ENCODE measurements around the gene RNF225.
"Not testable (repeated sequence)": the region's sequence is repeated elsewhere in the genome, so short reads cannot be mapped to it uniquely, and the experiment has no call there.

RNF225 gene

GRCh38 chr19:58439576-58440554 lies 44.4 kb downstream of the RNF225 start, which contains the start of gene ZNF132:
TSS of gene ZNF132 (minus strand) at chr19:58440153. CDS start at chr19:58439821, 332 bp downstream.
- ATAC-seq, result peak; percentile 99
- TF ChIP-seq ZNF565 (CRISPR knock-in tag; conservative IDR thresholded peaks at IDR 0.05; ENCODE audit: low read depth) (no peak), ZFP30 (CRISPR knock-in tag; IDR thresholded peaks at IDR 0.05) (no peak), PATZ1 (CRISPR knock-in tag; IDR thresholded peaks at IDR 0.05; ENCODE audit: borderline replicate concordance) (no peak), ZC3H10 (CRISPR knock-in tag; IDR thresholded peaks at IDR 0.05) (no peak), TOX (CRISPR knock-in tag; IDR thresholded peaks at IDR 0.05; ENCODE audit: borderline replicate concordance) (no peak), BACH2 (CRISPR knock-in tag; IDR thresholded peaks at IDR 0.05; ENCODE audit: borderline replicate concordance) (no peak), ARNTL (CRISPR knock-in tag; IDR thresholded peaks at IDR 0.05; ENCODE audit: borderline replicate concordance, low read depth) (no peak), GLIS3 (CRISPR knock-in tag; IDR thresholded peaks at IDR 0.05) (no peak), TCF4 (CRISPR knock-in tag; IDR thresholded peaks at IDR 0.05; ENCODE audit: borderline replicate concordance) (no peak)

- ATAC-seq, result no peak
- no peak for TF ChIP-seq SNAI2 (CRISPR knock-in tag; IDR thresholded peaks at IDR 0.05)
- no peak for TF ChIP-seq TOX (CRISPR knock-in tag; IDR thresholded peaks at IDR 0.05; ENCODE audit: borderline replicate concordance)
Observed at GRCh38 chr19:58440556-58440955, 45.1 kb downstream of the RNF225 start.

- ATAC-seq, result not testable (repeated sequence)
Observed at GRCh38 chr19:58442986-58443385, 47.5 kb downstream of the RNF225 start.
